ENCODE measurements around the gene ANGPTL7. TPM values are rescaled to one million over a fixed set of nuclear protein-coding genes. Genes with fewer than 3 reads are reported as not detected.
"Not testable (repeated sequence)": the region's sequence is repeated elsewhere in the genome, so short reads cannot be mapped to it uniquely, and the experiment has no call there.

Gene ANGPTL7
- total RNA-seq, 1 donor: under 0.01 TPM

DNA sequence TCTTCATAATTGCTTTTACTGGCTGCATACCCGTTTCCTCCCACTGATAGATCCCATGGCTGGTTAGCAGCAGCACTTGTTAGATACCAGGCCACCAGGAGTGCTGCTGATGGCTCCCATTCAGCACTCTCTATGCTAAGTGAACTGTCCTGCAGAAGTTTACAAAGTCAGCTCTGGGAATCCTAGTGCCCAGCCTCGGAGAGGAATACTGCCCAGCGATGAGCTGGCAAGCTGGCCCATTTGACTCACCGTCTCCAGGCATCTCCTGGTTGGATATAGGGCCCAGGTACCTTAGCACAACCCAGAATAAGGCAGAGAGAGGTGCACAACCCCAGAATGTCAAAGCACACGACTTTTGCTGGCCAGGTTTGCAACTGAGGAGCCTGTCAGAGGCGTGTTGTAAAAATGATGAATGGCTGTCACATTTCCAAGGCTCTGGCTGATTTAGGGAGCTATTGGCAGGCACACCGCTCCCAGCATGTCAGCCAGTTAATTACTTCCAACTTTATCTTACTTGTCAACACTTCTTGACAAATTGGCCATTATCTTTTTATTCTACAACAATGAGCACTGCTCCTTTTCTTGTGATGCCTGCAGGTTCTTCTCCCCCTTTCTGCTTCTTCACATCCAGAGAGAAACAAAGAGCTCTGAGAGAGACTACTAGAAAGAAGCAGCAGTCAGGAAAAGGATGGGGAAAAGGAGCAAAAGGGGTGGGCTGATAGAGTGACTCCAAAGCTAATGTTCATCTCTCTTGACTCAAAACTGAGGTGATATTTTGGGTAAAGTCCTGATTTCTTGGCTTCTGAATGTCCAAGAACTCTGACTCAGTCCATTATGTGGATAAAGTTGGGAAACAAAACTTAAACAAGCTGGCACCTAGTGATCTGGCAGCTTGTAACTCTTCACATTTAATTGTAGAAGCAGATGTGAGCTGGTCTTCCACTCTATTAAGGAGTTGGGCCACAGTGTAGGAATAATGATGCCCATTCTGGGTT lies 10.8 kb upstream of the ANGPTL7 start:
- peak; percentile 72 for DNase-seq (ENCODE audit: low read depth)
- no peak overlapping the region for H3K4me3 ChIP-seq (ENCODE audit: low read depth, low read length)

DNA sequence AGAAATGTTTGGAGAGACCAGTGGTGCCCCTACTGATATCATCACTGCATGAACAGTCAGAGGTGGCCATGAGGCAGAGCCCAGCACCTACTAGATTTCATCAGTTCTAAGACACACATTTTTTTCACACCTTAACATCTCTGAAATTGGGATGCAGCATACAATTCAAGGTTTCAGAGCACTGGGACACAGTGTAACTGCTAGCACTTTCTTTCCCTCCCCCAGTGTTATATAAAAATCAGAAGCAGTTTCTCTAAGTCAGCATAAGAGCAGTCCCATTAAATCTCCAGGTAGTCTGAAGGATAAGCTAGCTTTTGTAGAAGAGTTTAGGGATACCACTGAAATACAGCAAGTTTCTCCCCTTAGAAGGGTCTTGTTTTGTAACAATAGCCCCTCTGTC lies 10.0 kb upstream of the ANGPTL7 start:
- no peak overlapping the region for H3K4me3 ChIP-seq (ENCODE audit: low read depth, low read length)
- TF ChIP-seq, protein P1, sequence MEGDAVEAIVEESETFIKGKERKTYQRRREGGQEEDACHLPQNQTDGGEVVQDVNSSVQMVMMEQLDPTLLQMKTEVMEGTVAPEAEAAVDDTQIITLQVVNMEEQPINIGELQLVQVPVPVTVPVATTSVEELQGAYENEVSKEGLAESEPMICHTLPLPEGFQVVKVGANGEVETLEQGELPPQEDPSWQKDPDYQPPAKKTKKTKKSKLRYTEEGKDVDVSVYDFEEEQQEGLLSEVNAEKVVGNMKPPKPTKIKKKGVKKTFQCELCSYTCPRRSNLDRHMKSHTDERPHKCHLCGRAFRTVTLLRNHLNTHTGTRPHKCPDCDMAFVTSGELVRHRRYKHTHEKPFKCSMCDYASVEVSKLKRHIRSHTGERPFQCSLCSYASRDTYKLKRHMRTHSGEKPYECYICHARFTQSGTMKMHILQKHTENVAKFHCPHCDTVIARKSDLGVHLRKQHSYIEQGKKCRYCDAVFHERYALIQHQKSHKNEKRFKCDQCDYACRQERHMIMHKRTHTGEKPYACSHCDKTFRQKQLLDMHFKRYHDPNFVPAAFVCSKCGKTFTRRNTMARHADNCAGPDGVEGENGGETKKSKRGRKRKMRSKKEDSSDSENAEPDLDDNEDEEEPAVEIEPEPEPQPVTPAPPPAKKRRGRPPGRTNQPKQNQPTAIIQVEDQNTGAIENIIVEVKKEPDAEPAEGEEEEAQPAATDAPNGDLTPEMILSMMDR (IDR thresholded peaks at IDR 0.05; ENCODE audit: insufficient read depth, low read length): no peak

More for the DNA sequence above, 10.8 kb upstream of the ANGPTL7 start:
- TF ChIP-seq, protein P1 (IDR thresholded peaks at IDR 0.05; ENCODE audit: insufficient read depth, low read length): no peak

DNA sequence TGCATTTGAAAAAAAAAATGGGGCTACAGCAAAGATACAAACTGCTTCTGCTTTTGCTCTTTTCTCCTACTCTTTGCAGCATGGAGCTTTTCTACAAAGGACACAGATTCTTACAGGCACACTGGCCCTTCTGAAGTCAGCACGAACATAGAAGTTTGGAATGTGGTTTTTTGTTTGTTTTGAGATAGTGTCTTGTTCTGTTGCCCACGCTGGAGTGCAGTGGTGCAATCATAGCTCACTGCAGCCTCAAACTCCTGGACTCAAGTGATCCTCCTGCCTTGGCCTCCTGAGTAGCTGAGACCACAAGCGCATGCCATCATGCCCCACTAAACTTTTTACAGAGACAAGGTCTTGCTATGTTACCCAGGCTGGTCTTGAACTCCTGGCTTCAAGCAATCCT lies 9.4 kb upstream of the ANGPTL7 start:
- DNase-seq (ENCODE audit: low read depth): peak; percentile 80
- not testable (repeated sequence) for H3K4me3 ChIP-seq (ENCODE audit: low read depth, low read length)

More for the DNA sequence above, 10.0 kb upstream of the ANGPTL7 start:
- DNase-seq (ENCODE audit: low read depth): no peak

DNA sequence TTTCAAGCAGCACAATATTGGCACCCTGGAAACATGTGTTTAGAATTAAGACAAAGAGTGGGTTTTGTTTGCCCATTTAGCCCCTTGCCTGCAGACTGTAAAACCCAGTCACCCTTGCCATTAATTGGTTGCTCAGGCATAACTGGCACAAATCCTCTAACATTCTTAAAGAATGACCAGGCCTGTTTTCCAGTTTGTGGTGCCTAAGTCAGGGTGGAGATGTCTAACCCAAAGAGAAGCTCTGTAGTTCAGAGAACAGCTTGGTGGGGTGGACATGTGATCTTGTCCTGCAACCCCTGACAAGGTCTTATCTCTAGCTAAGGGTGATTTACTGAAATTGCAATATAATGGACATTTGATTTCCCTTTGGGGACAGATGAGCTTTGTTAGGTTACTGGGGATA lies 8.8 kb upstream of the ANGPTL7 start:
- TF ChIP-seq, protein P1 (IDR thresholded peaks at IDR 0.05; ENCODE audit: insufficient read depth, low read length): no peak
- DNase-seq (ENCODE audit: low read depth): peak; percentile 81
- H3K4me3 ChIP-seq (ENCODE audit: low read depth, low read length): no peak overlapping the region

DNA sequence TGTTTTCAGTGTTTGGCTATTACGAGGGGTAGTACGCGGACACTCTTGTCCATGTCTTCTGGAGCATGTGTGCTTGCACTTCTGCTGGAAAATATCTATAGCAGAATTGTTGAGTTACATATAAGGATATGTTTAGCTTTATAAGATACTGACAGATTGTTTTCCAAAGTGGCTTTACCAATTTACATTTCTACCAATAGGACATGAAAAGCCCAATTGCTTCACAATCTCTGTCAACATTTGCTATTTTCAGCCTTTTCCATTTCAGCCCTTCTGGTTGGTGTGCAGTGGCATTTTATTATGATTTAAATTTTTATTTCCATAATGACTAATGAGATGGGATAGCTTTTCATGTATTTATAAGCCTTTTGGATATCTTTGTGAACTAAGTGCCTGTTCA lies 6.3 kb upstream of the ANGPTL7 start:
- TF ChIP-seq, protein P1 (IDR thresholded peaks at IDR 0.05; ENCODE audit: insufficient read depth, low read length): no peak
- no peak overlapping the region for H3K4me3 ChIP-seq (ENCODE audit: low read depth, low read length)
- DNase-seq (ENCODE audit: low read depth): no peak

DNA sequence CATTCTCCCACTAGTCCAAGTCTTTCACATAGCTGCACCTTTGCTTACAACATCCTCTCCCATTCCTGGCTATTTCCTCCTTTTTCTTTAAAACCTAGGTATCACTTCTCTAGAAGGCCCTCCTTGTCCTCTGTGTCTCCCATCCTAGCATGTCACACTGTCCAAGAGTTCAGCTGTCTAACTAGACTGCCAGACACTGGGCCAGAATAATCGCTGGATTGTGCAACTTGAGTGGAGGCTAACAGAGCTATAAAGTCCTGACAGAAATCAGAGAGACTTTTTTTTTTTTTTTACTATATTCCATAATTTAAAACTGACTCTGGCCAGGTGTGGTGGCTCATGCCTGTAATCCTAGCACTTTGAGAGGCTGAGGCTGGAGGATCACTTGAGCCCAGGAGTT lies 4.2 kb upstream of the ANGPTL7 start:
- TF ChIP-seq, protein P1 (IDR thresholded peaks at IDR 0.05; ENCODE audit: insufficient read depth, low read length): no peak
- no peak for DNase-seq (ENCODE audit: low read depth)
- H3K4me3 ChIP-seq (ENCODE audit: low read depth, low read length): no peak overlapping the region

DNA sequence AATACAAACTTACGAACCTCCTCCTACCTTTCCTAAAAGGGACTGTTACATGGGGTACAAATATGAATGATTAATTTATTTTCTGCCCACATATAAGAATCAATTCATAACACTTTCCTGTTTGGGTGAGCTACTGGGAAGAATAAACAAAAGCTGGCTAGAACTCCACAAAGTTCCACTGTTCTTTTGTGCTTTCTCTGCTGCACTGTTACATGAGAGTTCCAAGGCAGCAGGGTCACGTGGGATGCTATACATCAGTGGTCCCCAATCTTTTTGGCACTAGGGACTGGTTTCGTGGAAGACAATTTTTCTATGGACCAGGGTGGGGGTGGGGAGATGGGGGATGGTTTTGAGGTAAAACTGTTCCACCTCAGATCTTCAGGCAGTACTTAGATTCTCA lies 2.2 kb upstream of the ANGPTL7 start:
- TF ChIP-seq, protein P1 (IDR thresholded peaks at IDR 0.05; ENCODE audit: insufficient read depth, low read length): no peak

More for the DNA sequence above, 2.2 kb upstream of the ANGPTL7 start:
- no peak overlapping the region for H3K4me3 ChIP-seq (ENCODE audit: low read depth, low read length)
- DNase-seq (ENCODE audit: low read depth): no peak

Measured in fibroblast of the aortic adventitia (primary cell).